C4-2B (cell line): ENCODE data around the gene RASSF5.

Experiments
- H3K27ac ChIP-seq: fragments of 450-650 bp; 2 replicates; pipeline ENCODE4 v1.5.1; 2017
- CTCF ChIP-seq: fragments of 450-650 bp; conservative IDR thresholded peaks from 2 replicates; pipeline ENCODE4 v1.5.1; 2017; ENCODE audit warnings: mild to moderate bottlenecking
- ZFX ChIP-seq: fragments of 450-650 bp; IDR thresholded peaks from 2 replicates; pipeline ENCODE4 v1.6.1; 2017

RASSF5 gene

GRCh38 chr1:206488466-206488865 is 18.9 kb upstream of the RASSF5 start:
- TF ChIP-seq CTCF (no peak), ZFX (no peak)
- no peak overlapping the region for H3K27ac ChIP-seq

- TF ChIP-seq ZFX: no peak
- peak; percentile 98 for TF ChIP-seq CTCF
- no peak overlapping the region for H3K27ac ChIP-seq
These were observed 17.2 kb upstream of the RASSF5 start for GRCh38 chr1:206489980-206490770.

GRCh38 chr1:206490771-206491405 is 16.4 kb upstream of the RASSF5 start:
- TF ChIP-seq CTCF (no peak), ZFX (no peak)
- no peak overlapping the region for H3K27ac ChIP-seq

- H3K27ac ChIP-seq: no peak overlapping the region
- no peak for TF ChIP-seq ZFX
- TF ChIP-seq CTCF: no peak
These were observed 15.7 kb upstream of the RASSF5 start for GRCh38 chr1:206491616-206492015.

- no peak for TF ChIP-seq ZFX
- no peak for TF ChIP-seq CTCF
- H3K27ac ChIP-seq: no peak overlapping the region
These were observed 14.7 kb upstream of the RASSF5 start for GRCh38 chr1:206492589-206492988.

GRCh38 chr1:206493279-206493678 is 14.1 kb upstream of the RASSF5 start:
- no peak for TF ChIP-seq CTCF
- no peak for TF ChIP-seq ZFX
- H3K27ac ChIP-seq: no peak overlapping the region

- TF ChIP-seq ZFX: no peak
- no peak for TF ChIP-seq CTCF
- H3K27ac ChIP-seq: no peak overlapping the region
These were observed 12.3 kb upstream of the RASSF5 start for GRCh38 chr1:206495011-206495461.
